SKM-1 treated with dmso at 0.1 percent for 144 hours (cell line): ENCODE data around the gene METRN.
"Not testable (repeated sequence)": the region's sequence is repeated elsewhere in the genome, so short reads cannot be mapped to it uniquely, and the experiment has no call there.

Experiments
- DNase-seq: peaks from one replicate; lab custom pipeline; 2025; ENCODE audit not compliant: unreplicated experiment; lab: John Stamatoyannopoulos, UW

Gene METRN

DNA sequence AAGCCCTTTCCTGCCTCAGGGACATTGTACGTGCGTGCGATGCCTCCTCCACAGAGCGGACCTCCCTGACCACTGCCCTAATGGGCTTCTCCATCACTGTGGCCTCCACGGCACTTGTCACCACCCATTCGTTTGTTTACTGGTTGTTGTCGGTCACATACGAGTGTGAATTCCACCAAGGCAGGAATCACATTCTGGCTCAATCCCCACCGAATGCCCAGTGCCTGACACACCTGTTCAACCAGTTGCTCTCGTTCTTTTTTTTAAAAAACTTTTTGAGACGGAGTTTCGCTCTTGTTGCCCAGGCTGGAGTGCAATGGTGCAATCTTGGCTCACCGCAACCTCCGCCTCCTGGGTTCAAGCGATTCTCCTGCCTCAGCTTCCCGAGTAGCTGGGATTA is 23.7 kb upstream of the METRN start:
- DNase-seq = not testable (repeated sequence)

DNA sequence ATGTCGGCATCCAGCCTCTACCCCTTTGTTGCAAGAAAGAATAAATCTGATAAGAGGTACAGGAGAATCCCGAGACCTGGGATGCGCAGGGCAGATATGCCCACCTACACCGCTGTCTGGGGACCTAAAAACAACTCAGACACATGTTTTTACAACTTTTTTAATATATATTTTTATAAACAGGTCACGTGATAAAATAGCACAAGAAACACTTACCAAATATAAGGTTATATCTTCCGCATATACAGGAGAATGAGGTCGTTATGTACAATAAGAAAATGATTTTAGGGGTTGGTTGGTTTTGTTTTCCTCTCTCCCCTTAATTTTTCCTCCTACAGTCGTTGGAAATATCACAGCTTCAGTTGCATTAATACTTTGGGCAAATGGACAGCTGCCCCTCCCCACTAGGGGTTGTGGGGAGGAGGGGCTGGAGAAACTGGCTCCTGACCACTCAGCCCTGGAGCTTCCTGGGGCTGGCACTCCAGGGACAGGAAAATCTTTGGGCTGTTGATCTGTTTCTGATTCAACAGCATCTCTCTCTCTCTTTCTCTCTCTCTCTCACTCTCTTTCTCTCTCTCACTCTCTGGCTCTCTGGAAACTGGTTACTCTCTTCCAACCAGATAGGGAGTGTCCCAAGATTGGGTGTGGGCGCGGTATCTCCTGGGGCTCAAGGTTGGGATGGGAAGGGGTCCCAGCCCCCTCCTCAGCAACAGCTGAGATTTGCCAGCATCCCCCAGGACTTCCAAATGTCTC is 22.4 kb upstream of the METRN start:
- no peak for DNase-seq

DNA sequence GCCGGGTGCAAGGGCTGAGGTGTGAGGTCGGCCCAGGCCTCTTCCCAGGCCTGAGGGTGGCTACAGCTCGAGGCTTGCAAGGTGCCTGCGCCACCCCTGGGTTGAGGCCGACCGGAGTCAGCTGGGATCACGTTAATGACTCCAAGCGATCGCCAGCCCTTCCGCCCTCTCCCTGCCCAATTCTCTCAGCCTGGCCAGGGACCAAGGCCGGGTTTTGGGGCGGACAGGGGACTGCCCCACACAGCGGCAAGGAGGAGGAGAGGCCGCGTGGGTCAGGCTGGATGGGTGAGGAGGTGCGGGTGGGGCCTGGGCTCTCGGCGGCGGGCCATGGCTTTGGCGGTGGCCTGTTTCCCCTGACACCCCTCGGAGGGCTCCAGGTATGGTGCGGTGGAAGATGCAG is 21.6 kb upstream of the METRN start:
- DNase-seq = no peak

DNA sequence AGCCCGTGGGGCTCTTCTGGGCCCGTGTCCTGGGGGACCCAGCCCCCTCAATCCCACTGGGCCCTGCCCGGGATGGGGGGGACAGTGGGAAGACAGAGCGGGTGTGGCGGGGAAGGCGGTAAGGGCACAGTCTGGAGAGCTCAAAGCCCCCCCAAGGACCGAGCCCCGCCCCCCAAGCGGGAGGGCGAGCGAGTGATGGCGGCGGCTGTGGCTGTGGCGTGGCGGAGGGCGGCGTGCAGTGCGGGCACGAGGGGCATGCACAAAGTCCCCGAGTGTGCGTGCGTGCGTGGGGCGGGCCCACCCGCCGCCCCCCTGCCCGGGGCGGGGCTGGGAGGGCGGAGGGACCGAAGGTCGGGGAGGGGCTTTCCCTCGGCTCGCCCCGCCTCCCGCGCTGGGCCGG is 21.2 kb upstream of the METRN start:
- DNase-seq = no peak

DNA sequence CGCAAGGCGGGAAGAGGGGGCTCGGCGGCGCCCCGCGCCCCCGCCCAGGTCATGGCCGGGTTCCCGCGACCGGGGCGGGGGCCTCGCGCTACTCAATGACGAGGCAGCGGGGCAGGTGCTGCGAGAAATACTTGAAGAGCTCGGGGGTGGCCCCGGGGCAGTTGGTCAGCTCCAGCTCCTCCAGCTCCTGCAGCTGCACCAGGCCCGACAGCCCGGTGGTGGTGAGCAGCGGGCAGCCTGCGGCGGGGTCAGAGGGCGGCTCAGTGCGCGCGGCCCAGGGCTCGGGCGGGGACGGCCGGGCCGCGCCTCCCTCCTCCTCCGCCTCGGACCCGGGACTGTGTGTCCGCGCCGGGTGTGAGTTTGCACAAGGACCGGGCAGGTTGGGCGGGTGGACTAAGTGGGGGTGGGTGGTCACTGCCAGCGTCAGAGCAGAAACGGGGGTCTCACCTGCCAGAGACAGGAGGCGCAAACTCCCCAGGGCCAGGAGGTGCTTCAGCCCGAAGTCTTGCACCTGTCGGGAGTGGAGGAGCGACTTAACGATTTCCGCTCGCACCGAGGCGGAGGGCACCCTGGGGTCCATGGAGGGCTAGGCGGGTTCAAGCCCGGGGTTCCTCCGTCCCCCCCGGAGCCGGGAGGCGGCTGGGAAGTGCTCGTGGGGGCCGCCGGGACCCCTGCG is 20.6 kb upstream of the METRN start:
- no peak for DNase-seq

DNA sequence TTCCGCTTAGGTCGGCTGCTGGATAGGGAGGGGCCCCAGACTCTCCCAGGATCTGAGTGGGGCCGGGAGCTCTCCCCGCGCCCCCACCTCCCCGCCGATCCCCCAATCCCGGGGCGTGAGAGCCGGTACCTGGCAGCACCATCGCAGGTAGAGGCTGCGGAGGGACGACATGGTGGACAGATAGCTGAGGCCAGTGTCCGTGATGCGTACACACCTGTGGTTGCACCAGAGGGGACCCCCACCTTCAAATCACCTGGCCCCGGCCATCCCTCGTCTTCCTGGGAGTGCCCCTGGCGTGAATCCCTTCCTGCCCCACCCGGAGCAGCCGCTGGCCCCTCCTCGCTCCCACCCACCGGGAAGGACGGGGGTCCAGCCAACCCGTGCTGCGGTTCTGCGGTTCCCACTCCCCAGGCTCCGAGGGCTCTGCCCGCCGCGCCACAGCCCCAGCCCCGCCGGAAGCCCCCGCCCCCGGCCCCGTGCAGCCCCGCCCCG is 20.0 kb upstream of the METRN start:
- DNase-seq = no peak

DNA sequence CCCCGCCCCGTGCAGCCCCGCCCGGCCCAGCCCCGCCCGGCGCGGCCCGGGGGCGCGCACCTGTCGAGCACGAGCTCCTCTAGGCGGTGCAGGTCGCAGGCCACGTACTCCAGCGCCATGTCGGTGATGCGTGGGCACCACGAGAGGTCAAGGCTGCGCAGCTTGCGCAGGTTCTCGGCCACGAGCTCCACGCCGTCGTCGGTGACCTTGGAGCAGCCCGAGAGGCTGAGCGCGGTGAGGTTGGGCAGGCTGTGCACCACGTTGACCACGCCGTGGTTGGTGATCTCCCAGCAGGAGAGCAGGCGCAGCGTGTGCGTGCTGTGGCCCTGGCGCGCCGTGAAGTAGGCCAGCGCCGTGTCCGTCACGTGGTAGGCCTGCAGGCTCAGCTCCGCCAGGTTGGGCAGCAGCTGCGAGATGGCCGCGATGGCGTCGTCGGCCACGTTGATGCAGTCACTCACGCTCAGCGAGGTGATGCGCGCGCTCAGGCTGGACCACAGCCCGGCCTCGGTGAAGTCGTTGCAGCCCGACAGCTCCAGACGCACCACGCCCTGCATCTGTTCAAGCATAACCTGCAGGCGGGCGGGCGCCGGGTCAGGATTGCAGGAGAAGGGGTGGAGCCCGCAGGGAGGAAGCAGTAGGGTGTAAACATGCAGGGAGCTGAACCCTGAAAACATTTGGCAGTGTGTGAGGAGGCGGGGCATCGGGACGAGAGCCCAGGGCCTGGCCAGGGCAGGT is 19.4 kb upstream of the METRN start:
- no peak for DNase-seq

DNA sequence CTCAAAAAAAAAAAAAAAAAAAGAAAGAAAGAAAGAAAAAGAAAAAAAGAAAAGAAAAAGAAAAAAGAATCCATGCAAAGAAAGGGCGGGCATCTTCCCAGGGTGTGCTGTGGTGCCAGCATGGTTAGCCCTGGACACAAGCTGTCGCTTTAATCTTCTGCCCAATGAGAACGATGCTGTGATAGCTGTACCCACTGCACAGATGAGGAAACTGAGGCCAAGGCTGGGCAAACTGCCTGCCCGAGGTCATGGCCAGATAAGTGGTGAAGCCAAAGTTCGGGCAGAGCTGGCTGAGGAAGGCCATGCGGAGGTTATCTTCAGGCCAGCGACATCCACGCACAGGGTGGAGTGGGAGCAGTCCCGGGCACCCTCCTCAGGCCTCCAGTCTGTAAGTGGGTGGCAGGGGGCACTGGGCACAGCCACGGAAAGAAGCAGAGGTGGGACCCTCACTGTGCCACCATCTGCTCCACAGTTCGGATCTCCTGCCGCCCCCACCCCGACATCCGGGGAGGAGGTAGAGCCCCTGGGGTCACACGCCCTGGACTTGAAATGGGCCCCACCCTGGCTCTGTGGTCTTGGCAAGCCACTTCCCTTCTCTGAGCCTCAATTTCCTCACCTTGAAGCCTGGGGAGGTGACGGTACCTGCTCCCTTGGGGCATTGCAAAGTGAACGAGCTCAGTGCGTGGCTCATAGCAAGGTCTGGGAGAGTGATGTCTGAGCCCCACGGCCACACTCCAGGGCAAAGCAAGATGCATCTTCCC is 15.8 kb upstream of the METRN start:
- DNase-seq = no peak

DNA sequence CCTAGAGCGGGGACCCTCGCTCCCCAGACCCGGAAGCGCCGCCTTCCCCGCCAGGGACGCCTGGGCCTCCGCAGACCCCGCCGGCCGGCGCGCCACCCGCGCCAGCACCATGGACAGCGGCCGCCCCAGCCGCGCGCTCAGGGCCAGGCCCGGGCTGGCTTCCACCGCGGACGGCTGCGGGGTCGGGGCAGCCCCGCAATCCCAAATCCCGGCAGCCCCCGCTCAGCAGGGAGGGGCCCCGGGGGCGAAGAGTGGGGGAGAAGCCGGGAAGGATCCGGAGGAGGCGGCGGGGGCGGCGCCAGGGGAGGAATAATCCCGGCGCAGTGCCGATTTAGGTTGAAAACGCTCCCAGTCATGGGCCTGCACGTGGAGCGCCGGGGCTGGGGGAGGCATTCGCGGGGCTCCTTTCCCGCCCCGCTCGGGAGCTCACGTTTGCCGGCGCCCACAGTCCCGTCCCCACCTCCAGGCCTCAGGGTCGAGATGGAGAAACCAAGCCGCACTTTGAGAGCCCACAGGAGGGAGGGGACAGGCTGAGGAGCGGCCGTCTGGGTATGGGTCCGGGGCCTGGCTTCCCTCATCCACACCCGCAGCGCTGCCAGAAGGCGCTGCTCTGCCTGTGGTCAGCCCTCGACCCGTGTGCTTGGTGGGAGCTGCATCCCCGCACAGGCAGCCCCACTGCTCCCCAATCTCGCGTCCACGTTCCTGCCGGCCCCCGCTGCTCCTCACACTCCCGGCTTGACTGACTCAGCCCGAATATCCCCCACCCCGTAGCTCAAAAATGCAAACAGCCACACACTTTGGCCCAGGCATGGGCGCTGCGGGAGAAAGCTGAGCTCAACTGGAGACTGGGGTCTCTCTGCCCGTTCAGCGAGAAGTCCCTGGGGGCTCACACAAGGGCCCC is 14.0 kb upstream of the METRN start:
- no peak for DNase-seq

DNA sequence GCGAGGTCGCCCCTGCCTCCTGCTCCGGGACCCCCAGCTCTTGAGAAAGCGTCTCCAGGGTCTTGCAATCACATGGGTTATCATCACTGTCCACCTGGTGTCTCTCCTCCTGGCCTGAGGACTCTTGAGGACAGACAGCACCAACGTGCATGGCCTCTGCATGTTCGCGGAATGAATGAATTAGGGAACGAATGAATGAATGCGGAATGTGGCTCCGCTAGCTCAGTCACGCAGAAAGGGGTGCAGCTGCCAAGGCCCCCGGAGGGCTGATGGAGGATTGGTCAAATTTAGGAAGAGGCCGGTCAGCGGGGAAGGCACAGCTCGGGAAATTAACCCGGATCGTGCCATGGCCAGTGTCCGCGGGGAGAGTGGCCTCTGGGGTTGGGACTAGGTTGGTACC is 12.6 kb upstream of the METRN start:
- DNase-seq = no peak

DNA sequence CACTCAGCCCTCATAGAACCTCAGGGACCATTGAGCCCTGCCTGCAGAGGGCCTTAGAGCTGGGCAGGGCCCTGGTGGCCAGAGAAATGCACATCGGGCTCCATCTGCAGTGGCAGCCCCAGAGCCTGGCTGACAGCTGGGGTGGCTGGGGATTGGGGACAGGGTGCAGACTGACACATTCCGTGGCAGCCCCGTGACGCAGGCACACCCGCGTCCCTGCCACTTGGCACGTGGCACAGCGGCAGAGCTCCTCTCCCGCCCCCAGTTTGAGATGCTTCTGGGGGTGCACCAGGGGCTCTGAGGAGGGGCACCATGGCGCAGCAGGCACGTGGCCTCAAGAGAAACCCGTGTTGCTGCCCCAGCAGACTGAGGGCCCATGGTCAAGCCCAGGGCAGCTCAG is 11.5 kb upstream of the METRN start:
- no peak for DNase-seq

DNA sequence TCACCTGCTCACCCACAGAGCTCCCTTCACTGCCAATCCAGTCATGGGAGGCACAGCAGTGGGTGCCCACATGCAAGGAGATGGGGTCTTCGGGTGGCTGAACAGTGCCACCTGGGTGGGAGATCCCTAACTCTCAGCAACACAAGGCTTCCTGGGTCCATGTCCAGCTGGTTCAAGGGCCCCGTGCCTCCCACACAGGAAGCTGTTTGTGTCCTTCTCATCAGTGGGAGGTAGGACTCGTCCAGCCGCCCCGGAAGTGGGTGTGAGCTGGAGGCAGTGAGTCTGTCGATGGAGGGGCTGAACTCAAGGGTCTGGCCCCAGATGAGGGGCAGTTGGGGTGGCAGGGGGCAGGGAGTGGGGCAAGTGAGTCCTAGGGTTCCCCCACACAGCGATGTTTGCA is 10.9 kb upstream of the METRN start:
- DNase-seq = no peak

DNA sequence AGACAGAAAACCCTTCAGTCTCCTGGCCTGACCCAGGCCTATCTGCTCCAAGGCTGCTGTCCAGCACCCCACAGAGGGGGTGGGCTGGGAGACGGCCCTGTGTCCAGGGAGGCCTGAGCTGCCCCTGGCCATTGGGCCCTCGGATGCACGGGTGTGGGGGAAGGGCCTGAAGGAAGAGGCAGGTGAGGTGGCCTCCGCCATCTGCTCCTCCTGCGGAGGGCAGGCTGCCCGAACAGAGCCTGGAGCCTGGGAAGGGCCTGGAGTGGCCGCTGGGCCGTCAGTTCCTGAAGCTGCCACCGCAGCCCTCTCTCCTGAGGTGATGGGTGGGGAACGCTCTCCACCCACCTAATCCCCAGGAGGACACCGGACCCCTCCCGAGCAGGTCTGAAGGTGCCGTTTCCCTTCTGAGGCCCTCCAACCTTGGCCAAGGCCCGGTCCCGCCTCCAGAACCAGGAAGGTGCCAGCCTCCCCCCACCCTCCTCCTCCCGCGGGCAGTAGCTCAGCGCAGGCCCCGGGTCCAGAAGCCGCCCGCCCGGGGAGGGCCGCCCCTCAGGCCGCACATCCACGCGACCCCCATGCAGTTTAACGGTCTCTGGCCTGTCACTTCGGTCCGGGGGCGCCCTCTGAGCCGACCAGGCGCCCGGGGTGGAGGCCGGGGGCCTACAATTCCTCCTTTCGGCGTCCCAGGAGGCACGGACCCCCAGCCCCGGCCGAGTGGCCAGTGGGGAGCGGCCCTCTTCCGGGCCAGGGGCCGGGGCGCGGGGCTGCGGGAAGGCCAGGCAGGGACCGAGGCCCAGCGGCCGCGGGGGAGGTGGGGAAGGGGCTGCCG is 10.2 kb upstream of the METRN start:
- no peak for DNase-seq

DNA sequence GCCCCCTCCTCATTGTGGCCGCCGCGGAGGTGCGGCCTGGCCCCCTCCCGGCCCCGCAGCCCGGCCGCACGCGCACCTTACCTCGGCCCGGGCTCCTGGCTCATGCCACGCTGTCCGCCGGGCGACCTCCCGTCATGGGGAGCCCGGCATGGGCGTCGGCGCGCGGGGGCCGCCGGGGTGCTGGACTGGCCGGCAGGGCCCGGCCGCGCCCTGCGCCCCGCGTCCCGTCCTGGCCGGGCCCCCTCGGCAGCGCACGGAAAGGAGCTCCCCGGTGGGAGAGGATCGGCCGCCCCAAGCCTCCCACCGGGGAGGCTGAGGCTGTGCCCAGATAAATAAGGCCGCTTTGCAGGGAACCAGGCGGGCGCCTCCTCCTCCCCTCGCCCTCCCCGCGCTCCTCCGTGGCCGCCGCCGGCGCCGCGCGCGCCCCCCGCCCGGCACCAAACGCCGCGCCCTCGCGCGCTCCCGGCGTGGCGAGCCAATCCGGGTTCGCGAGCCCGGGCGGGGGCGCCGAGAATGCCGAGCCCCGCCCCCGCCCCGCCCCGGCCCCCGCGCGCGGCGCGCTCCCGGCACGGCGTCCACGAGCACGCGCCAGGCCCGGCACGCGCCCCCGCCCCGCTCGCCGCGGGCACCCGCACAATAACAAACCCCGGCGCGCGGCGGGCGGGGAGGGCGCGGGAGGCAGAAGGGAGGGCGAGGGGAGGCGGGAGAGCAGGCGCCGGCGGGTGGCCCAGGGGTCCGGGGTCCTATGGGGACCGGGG is 9.3 kb upstream of the METRN start, which contains the start of gene FBXL16:
Gene FBXL16 (minus strand): TSS at position 371 of the 758 bp plus-strand sequence. CDS start 8,396 bp downstream, outside the sequence.
- no peak for DNase-seq

DNA sequence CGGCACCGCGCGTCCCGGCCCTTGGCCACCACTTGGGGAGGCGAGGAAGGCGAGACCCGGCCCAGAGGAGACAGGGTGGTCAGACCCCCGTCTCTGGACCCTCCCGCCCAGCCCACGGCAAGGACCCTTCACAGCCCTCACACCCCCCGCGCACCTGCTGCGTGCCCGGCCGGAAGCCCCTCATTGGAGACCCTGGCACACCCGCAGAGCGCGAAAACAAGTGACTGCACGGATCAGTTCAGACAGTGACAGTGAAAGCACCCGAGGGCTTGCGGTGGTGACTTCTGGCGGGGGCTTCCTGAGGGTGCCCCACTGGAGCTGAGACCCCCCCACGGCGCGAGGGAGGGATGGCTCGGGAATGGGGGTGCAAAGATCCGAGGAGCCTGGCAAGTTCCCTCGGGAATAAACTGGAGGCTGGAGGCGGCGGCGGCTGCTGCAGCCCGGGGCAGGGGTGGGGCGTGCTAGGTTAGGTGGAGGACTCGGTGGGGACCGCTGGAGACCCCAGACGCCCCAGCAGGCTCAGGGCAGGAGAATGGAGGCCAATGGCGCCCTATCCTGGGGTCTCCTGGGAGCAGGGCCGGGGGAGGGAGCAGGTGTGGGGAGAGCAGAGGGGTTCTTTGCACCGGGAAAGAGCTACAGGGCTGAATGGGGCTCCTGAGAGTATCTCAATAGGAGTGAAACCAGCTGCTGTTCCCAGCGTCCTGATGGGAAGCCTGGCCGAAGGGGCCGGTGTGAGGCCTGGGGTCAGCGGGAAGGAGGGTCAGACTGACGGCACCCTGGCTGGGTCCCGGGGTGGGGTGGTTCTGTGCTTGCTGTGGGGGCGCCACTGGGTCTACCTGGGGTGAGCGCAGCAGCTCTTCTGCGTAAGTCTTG is 8.5 kb upstream of the METRN start:
- DNase-seq = no peak

DNA sequence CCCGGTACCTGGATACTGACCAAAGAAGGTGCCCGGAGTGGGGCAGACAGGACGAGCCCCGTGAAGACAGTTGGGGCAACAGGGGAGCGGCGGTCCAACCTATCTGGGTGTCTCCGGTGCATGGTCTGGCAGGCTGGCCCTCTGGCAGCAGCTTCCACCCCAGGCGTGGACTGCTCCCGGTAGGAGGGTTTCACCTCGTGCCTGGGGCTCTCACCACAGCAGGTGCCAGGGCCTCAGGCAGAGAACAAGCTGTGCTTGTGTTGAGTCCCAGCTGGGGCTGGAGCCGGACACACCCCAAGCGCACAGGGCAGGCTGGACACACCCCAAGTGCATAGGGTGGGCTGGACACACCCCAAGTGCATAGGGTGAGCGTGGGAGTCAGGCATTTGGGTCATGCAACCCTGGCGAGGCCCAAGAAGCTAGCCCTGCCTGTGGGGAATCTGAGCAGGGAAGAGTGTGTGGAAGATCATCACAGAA is 7.8 kb upstream of the METRN start:
- DNase-seq = no peak

DNA sequence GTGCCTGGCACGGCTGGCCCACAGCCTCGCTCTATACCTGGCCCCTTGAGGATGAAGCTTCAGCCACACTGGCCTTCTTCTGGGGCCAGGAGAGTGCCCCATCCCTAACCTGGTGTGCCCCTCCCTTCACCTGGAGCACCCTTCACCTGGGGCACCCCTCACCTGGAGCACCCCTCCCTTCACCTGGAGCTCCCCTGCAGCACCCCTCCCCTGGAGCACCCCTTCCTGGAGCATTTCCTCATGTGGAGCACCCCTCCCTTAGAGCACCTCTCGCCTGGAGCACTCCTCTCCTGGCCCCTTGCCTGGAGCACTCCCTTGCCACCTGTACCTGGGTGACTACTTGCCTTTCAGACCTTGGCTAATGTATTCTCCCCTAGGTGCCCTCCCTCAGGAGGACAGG is 6.9 kb upstream of the METRN start:
- DNase-seq = no peak
